H9 (cell line): ENCODE measurements around the gene TCF4. TPM values are rescaled to one million over a fixed set of nuclear protein-coding genes. Genes with fewer than 3 reads are reported as not detected.

Source experiments
- DNase-seq: peaks from one replicate; pipeline ENCODE4 v3.0.0-alpha.2; 2017
- H2AFZ ChIP-seq: one replicate; pipeline ENCODE4 v1.6.1; 2013; ENCODE audit warnings: mild to moderate bottlenecking, low read length, control low read depth, moderate library complexity
- H2AK5ac ChIP-seq: 2 replicates; pipeline ENCODE4 v1.6.1; 2013; ENCODE audit warnings: low read length, control low read depth, mixed read lengths; ENCODE audit not compliant: insufficient read length
- H2BK120ac ChIP-seq: one replicate; pipeline ENCODE4 v1.6.1; 2013; ENCODE audit warnings: low read depth, mild to moderate bottlenecking, low read length, control low read depth, inconsistent platforms; ENCODE audit not compliant: poor library complexity, severe bottlenecking
- H2BK12ac ChIP-seq: 2 replicates; pipeline ENCODE4 v1.6.1; 2013; ENCODE audit warnings: low read length, control low read depth, mixed read lengths, low read depth; ENCODE audit not compliant: insufficient read length
- H2BK15ac ChIP-seq: 2 replicates; pipeline ENCODE4 v1.6.1; 2013; ENCODE audit warnings: low read depth, low read length, control low read depth
- H2BK20ac ChIP-seq: one replicate; pipeline ENCODE4 v1.6.1; 2013; ENCODE audit warnings: low read depth, mild to moderate bottlenecking, low read length, control low read depth, inconsistent platforms; ENCODE audit not compliant: poor library complexity, severe bottlenecking
- H2BK5ac ChIP-seq: 2 replicates; pipeline ENCODE4 v1.6.1; 2013; ENCODE audit warnings: low read length, control low read depth, mixed read lengths; ENCODE audit not compliant: insufficient read length
- H3K14ac ChIP-seq: 2 replicates; pipeline ENCODE4 v1.6.1; 2013; ENCODE audit warnings: low read length, control low read depth; ENCODE audit not compliant: insufficient read depth
- H3K18ac ChIP-seq: 2 replicates; pipeline ENCODE4 v1.6.1; 2013; ENCODE audit warnings: low read depth, mild to moderate bottlenecking, mixed read lengths, low read length, control low read depth; ENCODE audit not compliant: insufficient read length
- H3K23ac ChIP-seq: 2 replicates; pipeline ENCODE4 v1.6.1; 2013; ENCODE audit warnings: low read length, control low read depth, mixed read lengths, low read depth; ENCODE audit not compliant: insufficient read length
- H3K23me2 ChIP-seq: 2 replicates; pipeline ENCODE4 v1.6.1; 2013; ENCODE audit warnings: low read depth, mild to moderate bottlenecking, mixed read lengths, low read length, control low read depth; ENCODE audit not compliant: insufficient read length, poor library complexity, severe bottlenecking
- H3K27ac ChIP-seq: 2 replicates; pipeline ENCODE4 v1.5.1; 2013; ENCODE audit warnings: low read length, control low read depth, mixed read lengths, low read depth; ENCODE audit not compliant: insufficient read length
- H3K27me3 ChIP-seq: 2 replicates; pipeline ENCODE4 v1.6.1; 2013; ENCODE audit warnings: low read length, control low read depth, inconsistent platforms; ENCODE audit not compliant: insufficient read depth
- H3K4ac ChIP-seq: 2 replicates; pipeline ENCODE4 v1.6.1; 2013; ENCODE audit warnings: low read depth, mild to moderate bottlenecking, control low read depth, inconsistent platforms, low read length, moderate library complexity
- H3K4me1 ChIP-seq: 2 replicates; pipeline ENCODE4 v1.6.1; 2013; ENCODE audit warnings: low read length, control low read depth, inconsistent platforms; ENCODE audit not compliant: insufficient read depth
- H3K4me2 ChIP-seq: 2 replicates; pipeline ENCODE4 v1.6.1; 2013; ENCODE audit warnings: low read length, control low read depth, mixed read lengths; ENCODE audit not compliant: insufficient read length, insufficient read depth
- H3K56ac ChIP-seq: 2 replicates; pipeline ENCODE4 v1.6.1; 2013; ENCODE audit warnings: low read depth, mild to moderate bottlenecking, mixed read lengths, low read length, control low read depth; ENCODE audit not compliant: insufficient read length
- H3K79me1 ChIP-seq: 2 replicates; pipeline ENCODE4 v1.6.1; 2013; ENCODE audit warnings: low read depth, mild to moderate bottlenecking, moderate library complexity, low read length, control low read depth, inconsistent platforms; ENCODE audit not compliant: insufficient read depth, poor library complexity, severe bottlenecking
- H3K79me2 ChIP-seq: 2 replicates; pipeline ENCODE4 v1.6.1; 2013; ENCODE audit warnings: low read length, control low read depth, inconsistent platforms; ENCODE audit not compliant: insufficient read depth
- H3K9ac ChIP-seq: 2 replicates; pipeline ENCODE4 v1.6.1; 2013; ENCODE audit warnings: low read length, control low read depth, mixed read lengths; ENCODE audit not compliant: insufficient read length; ENCODE audit errors: extremely low read depth
- H3K9me3 ChIP-seq: one replicate; pipeline ENCODE4 v1.6.1; 2013; ENCODE audit warnings: low read depth, low read length, inconsistent platforms; ENCODE audit not compliant: control insufficient read depth
- H3T11ph ChIP-seq: one replicate; pipeline ENCODE4 v1.6.1; 2013; ENCODE audit warnings: mild to moderate bottlenecking, low read length, control low read depth, inconsistent platforms
- H4K20me1 ChIP-seq: one replicate; pipeline ENCODE4 v1.6.1; 2013; ENCODE audit not compliant: control insufficient read depth, insufficient read length, insufficient read depth
- H4K5ac ChIP-seq: 2 replicates; pipeline ENCODE4 v1.6.1; 2013; ENCODE audit warnings: low read depth, mild to moderate bottlenecking, mixed read lengths, low read length, control low read depth; ENCODE audit not compliant: insufficient read length
- H4K8ac ChIP-seq: replicated peaks from 2 replicates; pipeline ENCODE4 v1.6.1; 2013; ENCODE audit warnings: low read length, control low read depth, mixed read lengths, low read depth; ENCODE audit not compliant: insufficient read length
- H4K91ac ChIP-seq: 2 replicates; pipeline ENCODE4 v1.6.1; 2013; ENCODE audit warnings: low read depth, mild to moderate bottlenecking, moderate library complexity, mixed read lengths, low read length, control low read depth; ENCODE audit not compliant: insufficient read length
- H3K27ac Mint-ChIP-seq, 3 experiments: 2 replicates in 2 of 3; 3 replicates in 1 of 3; pipeline ENCODE4 v1.8.0; 2020 to 2021; ENCODE audit warnings: mixed read lengths in 3 of 3, mild to moderate bottlenecking in 1 of 3, moderate library complexity in 1 of 3
- H3K27me3 Mint-ChIP-seq: 2 replicates; pipeline ENCODE4 v1.8.0; 2021; ENCODE audit warnings: low read depth, mild to moderate bottlenecking, moderate library complexity, mixed read lengths
- H3K36me3 Mint-ChIP-seq, 3 experiments: 2 replicates in 2 of 3; 3 replicates in 1 of 3; pipeline ENCODE4 v1.8.0; 2020 to 2021; ENCODE audit warnings: low read depth in 3 of 3, mixed read lengths in 3 of 3; ENCODE audit not compliant: insufficient read depth in 1 of 3
- H3K4me1 Mint-ChIP-seq, 2 experiments: 2 replicates each; pipeline ENCODE4 v1.8.0; 2020; ENCODE audit warnings: mixed read lengths in 2 of 2
- H3K4me3 Mint-ChIP-seq, 2 experiments: 2 replicates in 1 of 2; 3 replicates in 1 of 2; pipeline ENCODE4 v1.8.0; 2020 to 2021; ENCODE audit warnings: mild to moderate bottlenecking in 2 of 2, mixed read lengths in 2 of 2, moderate library complexity in 1 of 2
- H3K9me3 Mint-ChIP-seq, 2 experiments: 2 replicates in 1 of 2; 3 replicates in 1 of 2; pipeline ENCODE4 v1.8.0; 2020; ENCODE audit warnings: mild to moderate bottlenecking in 2 of 2, mixed read lengths in 2 of 2, moderate library complexity in 1 of 2
- CTCF ChIP-seq: fragments of 200-600 bp; sonication (generic); conservative IDR thresholded peaks from 3 replicates; pipeline ENCODE4 v1.8.0; 2021; ENCODE audit warnings: antibody characterized with exemption, mild to moderate bottlenecking
- total RNA-seq: library from RNA; stranded (reverse); gene quantifications from 2 replicates; pipeline ENCODE4 v1.2.1, GENCODE V29; 2021

The TCF4 gene
- total RNA-seq, 1 experiment from 2014 or later: 99.4 TPM

GRCh38 chr18:55195863-55196262, 392.1 kb downstream of the TCF4 start:
- Histone ChIP-seq H3K79me2 (no peaks in the 10 kb centered on the region; the same call in 1 of the 2 replicates), H3K27me3 (no peaks in the 10 kb centered on the region), H4K8ac (no peak overlapping the region), H3K14ac (no peak overlapping the region), H3K4me1 (no peaks in the 10 kb centered on the region), H3K9me3 (no peaks in the 10 kb centered on the region), H2AFZ (no peak overlapping the region), H4K91ac (no peak overlapping the region), H2AK5ac (no peak overlapping the region), H4K20me1 (no peaks in the 10 kb centered on the region), H4K5ac (no peak overlapping the region), H3K9ac (no peak overlapping the region), H2BK15ac (no peak overlapping the region), H2BK5ac (no peak overlapping the region), H2BK20ac (no peak overlapping the region), H3K79me1 (no peaks in the 10 kb centered on the region), H3K23me2 (no peaks in the 10 kb centered on the region), H3K23ac (no peak overlapping the region), H3T11ph (no peak overlapping the region), H3K56ac (no peak overlapping the region), H3K18ac (no peak overlapping the region), H3K27ac (no peak overlapping the region), H3K4me2 (no peak overlapping the region), H2BK12ac (no peak overlapping the region), H3K4ac (no peak overlapping the region), H2BK120ac (no peak overlapping the region)
- no peak for TF ChIP-seq CTCF
- H3K4me1 Mint-ChIP-seq: no peaks in the 10 kb centered on the region
- no peaks in the 10 kb centered on the region for H3K36me3 Mint-ChIP-seq
- H3K27me3 Mint-ChIP-seq: no peaks in the 10 kb centered on the region
- no peak overlapping the region for H3K4me3 Mint-ChIP-seq
- no peak overlapping the region for H3K27ac Mint-ChIP-seq
- no peak for DNase-seq
- no peaks in the 10 kb centered on the region; a peak in 1 of 5 replicates for H3K9me3 Mint-ChIP-seq
